HG02852 (cell line): ENCODE measurements around the gene RAB43.
"Not testable (repeated sequence)": the region's sequence is repeated elsewhere in the genome, so short reads cannot be mapped to it uniquely, and the experiment has no call there.

Experiments
- ATAC-seq: cut with Tn5 transposase; IDR thresholded peaks from one replicate; pipeline ENCODE4 v1.9.1; 2021; ENCODE audit warnings: mild to moderate bottlenecking, moderate library complexity; ENCODE audit not compliant: unreplicated experiment

Gene RAB43

DNA sequence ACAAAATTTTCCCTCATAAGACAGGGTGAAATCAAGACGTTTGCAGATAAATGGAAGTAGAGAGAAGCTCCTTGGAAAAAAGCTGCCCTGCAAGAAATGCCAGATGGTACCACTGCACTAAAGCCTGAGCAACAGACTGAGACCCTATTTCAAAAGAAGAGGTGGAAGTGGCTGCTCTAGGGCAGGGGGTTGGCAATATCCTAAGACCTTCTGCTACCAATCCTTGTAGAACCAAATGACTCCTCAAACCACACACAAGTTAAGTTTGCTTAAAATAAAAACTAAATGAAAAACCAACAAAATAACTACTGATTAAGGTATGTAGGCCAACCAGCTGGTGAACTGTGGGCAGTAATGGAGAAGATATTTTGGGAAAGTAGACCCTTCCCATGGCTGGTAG is 21.3 kb downstream of the RAB43 start:
- ATAC-seq: no peak

DNA sequence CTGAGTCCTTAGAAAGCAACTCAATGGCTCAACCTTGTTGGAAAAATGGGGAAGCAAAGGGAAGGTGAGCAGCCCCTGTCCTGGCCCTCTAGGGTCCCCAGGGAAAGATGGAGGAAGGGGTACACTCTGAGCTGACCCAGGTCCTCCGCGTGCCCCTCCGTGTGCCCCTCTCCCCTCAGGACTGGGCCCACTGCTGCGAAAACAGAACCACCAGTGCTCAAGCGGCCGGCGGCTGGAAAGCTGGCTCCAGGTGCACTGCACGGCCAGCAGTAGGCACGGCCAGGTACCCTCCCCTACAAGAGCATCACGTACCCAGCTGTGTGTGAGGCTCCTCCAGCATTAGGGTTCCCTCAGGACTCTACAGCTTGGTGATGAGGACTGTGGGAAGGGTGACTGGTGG is 26.3 kb downstream of the RAB43 start:
- ATAC-seq: no peak

DNA sequence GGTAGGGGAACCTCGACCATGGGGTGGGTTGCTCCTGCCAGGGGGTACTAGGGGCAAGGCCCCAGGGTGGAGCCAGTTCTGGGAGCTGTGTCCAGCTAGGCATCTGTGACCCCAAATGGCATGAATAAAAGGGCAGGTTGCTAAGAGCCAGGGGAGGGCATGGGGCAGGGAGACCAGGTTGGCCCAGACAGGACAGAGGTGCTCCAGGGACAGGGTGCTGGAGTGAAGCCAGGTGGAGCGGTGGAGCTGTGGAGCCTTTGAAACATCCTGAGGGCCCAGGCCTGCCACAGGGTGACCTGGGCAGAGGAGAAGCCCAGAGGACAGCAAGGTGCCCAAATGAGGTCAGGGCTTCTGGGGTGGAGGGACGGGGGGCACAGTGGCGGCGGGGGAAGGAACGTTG is 33.3 kb downstream of the RAB43 start:
- not testable (repeated sequence) for ATAC-seq

DNA sequence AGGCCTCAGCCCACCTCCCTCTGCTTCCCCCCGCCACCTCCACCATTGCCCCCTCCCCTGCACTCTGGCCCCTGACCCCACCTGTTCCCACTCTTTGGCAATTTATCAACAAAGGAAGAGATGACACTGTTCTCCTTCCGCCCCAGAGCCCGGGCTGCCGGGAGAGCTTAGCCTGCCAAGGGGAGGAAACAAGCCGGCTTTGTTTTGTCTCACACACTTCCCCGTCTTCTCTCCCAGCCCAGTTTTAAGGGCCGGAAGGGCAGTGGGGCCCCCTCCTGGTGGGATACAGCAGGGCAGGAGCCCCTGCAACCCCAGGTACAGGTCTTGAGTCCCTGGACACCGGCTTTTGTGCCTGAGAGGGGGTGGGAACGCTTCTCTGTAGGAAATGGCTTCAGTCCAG is 33.7 kb downstream of the RAB43 start:
- not testable (repeated sequence) for ATAC-seq

DNA sequence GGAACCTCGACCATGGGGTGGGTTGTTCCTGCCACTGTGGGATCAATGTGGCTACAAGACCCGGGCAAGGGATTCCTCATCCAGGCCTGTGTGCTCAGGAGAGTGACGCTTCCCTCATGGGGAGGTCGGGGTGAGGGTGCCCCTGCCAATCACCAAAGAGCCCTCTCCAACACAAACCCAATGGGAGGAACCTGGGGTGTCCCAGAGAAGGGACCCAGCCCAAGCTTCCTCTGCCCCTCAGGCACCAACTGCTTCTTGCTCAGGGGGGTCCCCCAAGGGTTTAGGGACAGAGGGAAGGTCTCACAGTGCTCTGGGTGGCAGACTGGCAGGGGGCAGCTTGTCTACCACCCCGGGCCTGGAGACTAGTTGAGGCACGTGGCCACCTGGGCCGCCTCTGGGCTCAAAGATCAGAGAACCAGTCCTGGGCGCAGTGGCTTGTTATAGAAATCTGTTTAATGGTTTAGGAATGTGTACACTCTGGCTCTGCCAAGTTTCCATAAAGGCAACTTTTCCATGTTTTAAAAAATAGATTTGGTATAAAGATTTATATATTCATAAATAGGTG is 34.4 kb downstream of the RAB43 start:
- no peak for ATAC-seq

DNA sequence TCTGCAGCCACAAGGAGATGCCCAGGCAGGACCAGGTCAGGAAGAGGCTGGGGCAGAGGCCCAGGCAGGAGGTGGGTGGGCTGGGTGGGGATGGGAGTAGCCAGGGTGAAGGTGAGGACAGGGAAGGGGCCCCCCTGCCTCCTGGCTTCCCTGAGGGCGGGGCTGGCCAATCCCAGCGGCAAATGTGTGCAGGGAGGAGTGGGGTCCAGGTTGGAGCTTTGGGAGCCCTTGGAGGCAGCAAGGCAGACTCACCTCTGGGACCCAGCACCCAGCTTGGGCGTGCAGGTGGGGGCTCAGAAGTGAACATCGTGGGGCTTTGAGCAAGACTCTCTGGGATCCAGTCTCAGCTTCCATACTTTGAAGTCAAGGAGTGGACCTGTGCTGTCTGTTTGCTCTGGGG is 35.8 kb downstream of the RAB43 start:
- ATAC-seq: no peak

DNA sequence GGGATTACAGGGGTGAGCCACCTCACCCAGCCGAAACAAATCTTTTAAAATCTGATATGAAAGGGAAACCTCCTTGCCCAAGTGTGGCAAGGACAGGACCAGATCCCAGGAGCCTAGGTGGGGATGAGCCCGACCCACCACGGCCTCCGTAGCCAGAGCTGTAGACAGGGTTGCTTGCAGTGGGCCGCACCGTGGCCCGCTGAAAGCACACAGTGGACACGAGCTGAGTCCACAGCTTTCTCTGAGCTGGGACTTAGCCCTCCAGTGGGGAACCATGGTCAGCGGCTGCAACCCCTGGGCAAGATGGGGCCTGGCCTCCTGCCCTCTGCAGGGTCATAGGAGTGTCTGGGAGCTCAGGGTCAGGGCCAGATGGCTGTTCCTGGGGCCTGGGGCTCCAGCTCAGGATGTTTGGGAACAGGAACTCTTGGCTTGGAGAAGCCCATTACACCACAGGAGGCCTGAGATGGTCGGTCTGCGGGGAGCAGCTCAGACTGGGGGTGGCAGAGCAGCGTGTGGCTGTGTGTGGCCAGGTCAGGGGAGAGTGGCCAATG is 36.4 kb downstream of the RAB43 start:
- ATAC-seq: no peak

DNA sequence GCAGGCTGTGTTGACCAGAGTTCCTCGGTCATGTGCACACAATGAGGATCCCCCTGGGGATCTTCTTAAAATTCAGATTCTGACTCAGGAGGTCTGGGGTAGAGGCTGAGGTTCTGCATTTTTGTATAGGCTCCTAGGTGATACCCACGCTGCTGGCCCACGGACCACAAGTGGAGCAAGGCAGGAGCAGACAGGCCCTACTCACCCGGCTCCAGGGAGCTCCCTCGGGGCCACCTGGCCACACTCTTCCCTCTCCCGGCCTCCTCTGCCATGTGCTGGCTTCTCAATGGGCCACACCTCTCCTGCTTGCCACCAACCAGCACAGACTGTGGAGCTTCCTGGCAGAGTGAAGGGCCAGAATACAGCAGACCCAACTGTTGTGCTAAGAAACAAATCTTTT is 37.1 kb downstream of the RAB43 start:
- ATAC-seq: no peak

DNA sequence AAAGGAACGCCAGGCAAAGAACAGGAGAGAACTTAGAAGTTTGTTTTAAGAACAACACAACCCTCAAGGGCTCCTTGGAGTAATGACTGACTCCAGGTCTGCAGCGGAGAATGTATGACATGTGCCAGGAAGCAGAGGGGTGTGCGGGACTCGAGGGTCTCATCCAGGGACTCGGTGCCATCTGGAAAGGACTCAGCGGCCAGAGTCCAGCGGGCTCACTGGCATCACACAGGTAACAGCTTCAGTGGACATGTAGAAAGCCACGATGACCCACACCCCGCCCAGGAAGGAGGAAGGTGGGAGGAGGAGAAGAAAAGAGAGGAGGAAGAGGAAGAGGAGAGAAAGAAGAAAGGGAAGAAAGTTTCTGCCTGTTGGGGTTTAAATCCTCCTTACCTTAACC is 39.6 kb downstream of the RAB43 start:
- ATAC-seq: no peak

DNA sequence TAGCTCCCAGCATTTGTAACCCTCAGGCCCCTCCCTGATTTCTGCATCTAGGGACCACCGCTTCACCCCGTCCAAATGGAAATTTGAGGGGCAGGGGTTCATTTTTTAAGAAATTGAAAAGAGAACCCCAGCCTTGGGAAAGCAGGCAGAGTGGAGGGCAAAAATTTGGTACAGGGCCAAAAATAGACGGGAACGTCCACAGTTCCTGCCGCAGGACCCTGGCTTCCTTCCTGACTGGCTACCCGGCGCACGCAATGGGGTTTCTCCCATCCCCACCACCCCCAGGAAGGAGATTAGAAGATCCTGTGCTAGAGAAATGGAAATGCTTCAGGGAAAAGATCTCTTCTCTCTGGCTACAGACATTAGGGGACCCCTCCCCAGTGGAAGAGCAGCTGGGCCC is 40.1 kb downstream of the RAB43 start:
- ATAC-seq: no peak

DNA sequence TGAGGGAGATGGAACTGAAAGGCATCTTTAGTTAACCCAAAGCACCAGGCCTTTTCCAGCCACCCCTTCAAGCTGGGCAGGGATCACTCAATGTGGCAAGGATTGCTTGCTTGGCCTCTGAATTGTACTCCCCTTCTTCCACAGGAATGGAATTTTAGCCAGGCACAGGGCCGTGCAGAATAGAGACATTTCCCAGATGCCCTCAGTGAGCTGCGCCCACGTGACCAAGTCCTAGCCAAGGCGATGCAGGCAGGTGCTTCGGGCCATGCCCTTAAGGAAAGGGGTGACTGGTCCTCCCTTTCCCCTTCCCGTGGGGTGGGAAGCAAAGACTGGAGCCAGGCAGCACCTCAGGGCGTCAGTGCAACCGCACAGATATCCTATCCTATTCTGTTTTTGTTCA is 43.1 kb downstream of the RAB43 start:
- no peak for ATAC-seq

DNA sequence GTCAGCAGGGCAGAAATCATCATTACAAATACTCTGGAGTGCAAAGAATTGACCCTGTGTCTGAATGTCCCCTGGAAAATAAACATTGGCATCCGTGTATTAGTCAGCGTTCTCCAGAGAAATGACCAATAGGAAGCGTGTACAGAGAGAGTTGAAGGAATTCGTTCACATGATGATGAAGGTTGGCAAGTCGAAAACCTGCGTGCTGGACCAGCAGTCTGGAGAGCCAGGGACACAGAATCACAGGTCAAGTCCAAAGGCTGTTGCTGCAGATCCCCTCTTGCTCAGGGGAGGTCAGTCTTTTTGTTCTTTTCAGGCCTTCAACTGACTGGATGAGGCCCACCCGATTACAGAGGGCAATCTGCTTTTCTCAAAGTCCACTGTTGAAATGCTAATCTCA is 44.4 kb downstream of the RAB43 start:
- no peak for ATAC-seq

DNA sequence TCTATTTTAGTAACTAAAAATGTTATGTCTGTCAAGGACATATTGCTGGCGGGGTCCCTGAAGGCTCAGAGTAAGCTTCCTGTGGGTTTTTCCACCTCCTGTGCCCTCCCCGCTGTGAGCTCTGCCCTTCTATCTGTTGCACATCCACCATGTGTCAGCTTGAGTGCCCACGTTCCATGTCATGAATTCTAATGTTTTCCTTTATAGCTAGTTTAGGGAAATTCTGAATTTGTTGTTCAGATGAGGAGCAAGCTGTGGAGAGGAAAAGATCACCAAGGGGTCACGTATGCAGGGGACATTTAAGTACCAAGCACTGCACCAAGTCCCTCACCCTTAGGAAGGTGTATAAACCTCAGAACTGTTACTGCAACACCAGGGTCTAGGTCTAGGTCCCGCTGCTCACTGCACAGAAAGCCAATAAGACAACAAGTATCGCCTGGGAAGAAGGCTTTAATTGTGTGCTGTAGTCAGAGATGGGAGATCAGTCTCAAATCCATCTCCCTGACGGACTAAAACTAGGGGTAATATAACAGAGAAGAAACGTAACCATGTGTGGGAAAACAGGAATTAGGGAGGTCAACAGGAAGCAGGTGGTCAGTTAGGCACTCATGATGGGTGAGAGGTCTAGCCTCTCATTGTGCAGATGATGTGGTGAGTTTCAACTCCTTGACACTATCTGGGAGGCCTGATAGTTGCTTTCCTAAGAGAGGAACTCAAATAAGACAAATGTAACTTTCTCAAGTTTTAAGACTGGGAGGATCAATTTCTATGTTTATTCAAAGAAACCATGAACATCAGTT is 51.3 kb downstream of the RAB43 start:
- no peak for ATAC-seq

DNA sequence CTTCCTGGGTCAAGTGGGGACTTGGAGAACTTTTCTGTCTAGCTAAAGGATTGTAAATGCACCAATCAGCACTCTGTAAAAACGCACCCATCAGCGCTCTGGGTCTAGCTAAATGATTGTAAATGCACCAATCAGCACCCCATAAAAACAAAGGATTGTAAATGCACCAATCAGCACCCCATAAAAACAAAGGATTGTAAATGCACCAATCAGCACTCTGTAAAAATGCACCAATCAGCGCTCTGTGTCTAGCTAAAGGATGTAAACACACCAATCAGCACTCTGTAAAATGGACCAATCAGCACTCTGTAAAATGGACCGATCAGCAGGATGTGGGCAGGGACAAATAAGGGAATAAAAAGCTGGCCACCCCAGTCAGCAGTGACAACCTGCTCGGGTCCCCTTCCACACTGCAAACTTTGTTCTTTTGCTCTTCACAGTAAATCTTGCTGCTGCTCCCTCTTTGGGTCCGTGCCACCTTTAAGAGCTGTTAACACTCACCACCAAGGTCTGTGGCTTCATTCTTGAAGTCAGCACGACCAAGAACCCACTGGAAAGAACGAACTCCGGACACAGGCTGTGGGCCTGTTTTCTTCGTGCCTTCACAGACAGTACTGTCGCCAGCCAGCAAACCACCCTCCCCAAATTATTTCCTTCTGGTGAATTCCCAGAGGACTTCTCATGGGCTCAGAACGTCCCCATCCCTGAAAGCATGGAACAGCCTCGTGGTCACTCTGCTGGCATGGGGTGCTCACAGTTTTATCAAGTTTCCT is 52.1 kb downstream of the RAB43 start:
- not testable (repeated sequence) for ATAC-seq

DNA sequence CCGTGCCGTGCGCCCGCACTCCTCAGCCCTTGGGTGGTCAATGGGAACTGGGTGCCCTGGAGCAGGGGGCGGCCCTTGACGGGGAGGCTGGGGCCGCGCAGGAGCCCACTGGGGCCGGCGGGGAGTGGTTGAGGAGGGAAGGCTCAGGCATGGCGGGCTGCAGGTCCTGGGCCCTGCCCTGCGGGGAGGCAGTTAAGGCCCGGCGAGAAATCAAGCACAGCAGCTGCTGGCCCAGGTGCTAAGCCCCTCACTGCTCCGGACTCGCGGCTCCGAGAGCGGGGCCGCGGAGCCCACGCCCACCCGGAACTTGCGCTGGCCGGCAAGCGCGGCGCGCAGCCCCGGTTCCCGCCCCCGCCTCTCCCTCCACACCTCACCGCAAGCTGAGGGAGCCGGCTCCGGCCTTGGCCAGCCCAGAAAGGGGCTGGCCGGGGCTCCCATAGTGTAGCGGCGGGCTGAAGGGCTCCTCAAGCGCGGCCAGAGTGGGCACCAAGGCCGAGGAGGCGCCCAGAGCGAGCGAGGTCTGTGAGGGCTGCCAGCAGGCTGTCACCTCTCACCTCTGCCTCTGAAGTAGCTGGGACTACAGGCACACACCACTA is 53.2 kb downstream of the RAB43 start:
- ATAC-seq: no peak

DNA sequence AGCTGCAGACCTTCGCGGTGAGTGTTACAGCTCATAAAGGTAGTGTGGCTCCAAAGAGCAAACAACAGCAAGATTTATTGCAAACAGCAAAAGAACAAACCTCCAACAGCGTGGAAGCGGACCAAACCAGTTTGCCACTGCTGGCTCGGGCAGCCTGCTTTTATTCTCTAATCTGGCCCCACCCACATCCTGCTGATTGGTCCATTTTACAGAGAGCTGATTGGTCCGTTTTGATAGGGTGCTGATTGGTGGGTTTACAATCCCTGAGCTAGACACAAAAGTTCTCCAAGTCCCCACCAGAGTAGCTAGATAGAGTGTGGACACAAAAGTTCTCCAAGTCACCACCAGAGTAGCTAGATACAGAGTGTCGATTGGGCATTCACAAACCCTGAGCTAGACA is 53.9 kb downstream of the RAB43 start:
- not testable (repeated sequence) for ATAC-seq

DNA sequence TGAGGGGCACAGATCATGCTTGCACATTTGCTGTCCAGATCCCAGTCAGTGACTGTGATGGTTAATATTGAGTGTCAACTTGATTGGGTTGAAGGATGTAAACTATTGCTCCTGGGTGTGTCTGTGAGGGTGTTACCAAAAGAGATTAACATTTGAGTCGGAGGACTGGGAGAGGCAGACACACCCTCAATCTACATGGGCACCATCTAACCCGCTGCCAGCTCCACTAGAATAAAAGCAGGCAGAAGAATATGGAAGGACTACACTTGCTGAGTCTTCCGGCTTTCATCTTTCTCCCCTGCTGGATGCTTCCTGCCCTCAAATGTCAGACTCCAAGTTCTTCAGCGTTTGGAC is 55.9 kb downstream of the RAB43 start:
- no peak for ATAC-seq

DNA sequence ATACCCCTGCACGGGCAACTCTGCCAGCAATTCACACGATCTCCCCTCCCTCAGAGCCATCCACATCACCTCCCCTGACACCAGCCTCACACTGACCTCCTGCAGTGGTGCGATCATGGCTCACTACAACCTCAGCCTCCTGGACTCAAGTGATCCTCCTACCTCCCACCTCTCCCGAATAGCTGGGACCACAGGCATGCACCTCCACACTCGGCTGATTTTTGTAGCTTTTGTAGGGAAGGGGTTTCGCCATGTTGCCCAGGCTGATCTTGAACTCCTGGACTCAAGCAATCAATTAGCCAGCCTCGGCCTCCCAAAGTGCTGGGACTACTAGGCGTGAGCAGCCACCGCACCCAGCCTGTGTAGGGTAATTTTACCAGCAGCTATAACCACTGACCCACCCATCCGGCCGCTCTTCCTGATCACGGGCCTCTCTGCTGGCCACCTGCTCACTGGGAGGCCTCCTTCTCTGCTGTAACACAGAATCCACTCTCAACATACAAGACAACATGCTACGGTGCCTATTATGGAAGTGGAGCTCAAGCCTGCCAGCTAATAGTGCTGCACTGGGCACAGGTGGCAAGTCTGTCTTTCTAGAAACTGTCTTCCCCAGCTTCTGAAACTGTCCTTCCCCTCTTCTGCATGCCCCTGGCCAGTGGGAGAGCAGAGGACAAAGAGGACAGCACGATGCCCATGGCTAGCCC is 56.4 kb downstream of the RAB43 start:
- no peak for ATAC-seq

DNA sequence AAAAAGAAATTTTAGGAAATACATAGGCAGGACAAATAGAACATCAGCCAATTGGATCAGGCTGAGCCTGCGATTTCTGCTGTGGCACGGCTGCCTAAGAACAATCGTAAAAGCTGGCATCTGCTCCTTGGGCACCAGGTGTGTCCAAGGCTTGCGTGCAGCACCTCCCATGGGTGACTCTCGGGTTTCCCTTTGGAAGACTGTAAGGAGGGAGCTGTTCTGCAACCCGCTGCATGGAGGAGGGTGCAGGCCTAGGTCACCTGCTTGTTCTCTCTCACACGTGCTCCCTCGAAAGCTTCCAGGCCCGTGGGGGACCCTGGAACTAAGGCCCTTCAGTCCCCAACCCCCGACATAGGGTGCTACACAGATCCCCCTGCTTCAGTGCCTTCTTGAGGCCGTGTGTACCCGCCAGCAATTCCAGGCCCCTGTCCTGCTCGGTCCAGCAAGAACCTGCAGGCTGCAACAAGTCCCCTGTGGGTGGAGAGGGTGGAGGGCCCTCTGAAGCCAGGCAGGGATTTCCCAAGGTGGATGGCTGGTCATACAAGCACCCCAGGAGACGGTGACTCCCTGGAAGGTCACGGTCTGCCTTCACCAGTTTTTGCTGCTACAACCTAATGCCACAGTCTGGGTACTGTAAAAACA is 57.6 kb downstream of the RAB43 start:
- ATAC-seq: no peak

DNA sequence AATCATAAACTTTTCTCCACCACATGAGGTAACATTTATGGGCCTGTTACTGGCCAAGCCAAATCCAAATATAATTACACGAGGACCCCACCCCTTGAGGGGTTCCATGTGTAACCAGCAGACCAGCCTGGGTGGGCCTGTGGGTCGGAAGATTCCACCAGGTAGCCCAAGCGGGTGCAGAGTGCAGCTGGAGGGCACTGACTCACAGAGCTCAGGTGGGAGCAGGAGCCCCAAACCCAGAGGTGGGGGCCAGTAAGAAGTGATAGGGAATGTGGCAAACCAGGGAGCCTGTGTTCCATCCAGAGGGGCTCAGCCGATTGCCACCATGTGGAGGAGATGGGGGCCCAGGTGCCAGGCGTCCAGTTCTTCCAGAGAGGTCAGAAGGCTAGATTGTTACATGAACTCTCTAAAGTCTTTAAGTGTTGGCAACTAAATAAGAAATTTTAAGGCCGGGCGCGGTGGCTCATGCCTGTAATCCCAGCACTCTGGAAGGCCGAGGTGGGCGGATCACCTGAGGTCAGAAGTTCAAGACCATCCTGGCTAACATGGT is 58.4 kb downstream of the RAB43 start:
- no peak for ATAC-seq
